Activated CD4-positive, alpha-beta T cell treated with anti-CD3 and anti-CD28 coated beads, Interleukin-2, amount 10 ng/mL, durations not matched to agents 7 days and 5 days (primary cell): Measurements from ENCODE around the gene RELN. TPM values are rescaled to one million over a fixed set of nuclear protein-coding genes. Genes with fewer than 3 reads are reported as not detected.
"Not testable (repeated sequence)": the region's sequence is repeated elsewhere in the genome, so short reads cannot be mapped to it uniquely, and the experiment has no call there.

Experiments used
- CTCF ChIA-PET: fragments of 350-600 bp; sonication (Branson Sonifier 250); formaldehyde crosslinking; loops from one replicate; lab custom pipeline; 2021; ENCODE audit warnings: antibody characterized with exemption; lab: Charles Lee
- POLR2A ChIA-PET: fragments of 350-600 bp; sonication (Branson Sonifier 250); formaldehyde crosslinking; loops from one replicate; lab custom pipeline; 2021; ENCODE audit warnings: antibody characterized with exemption; lab: Charles Lee
- DNase-seq: peaks from one replicate; pipeline ENCODE4 v3.0.0-alpha.2; 2020
- H3K27ac Mint-ChIP-seq: one replicate; pipeline ENCODE4 v1.8.0; 2021; ENCODE audit warnings: mild to moderate bottlenecking, moderate library complexity, mixed read lengths
- H3K27me3 Mint-ChIP-seq: one replicate; pipeline ENCODE4 v1.8.0; 2021; ENCODE audit warnings: mixed read lengths
- H3K36me3 Mint-ChIP-seq: one replicate; pipeline ENCODE4 v1.8.0; 2021; ENCODE audit warnings: low read depth, mixed read lengths
- H3K4me1 Mint-ChIP-seq: one replicate; pipeline ENCODE4 v1.8.0; 2021; ENCODE audit warnings: mixed read lengths
- H3K4me3 Mint-ChIP-seq: one replicate; pipeline ENCODE4 v1.8.0; 2021; ENCODE audit warnings: mild to moderate bottlenecking, moderate library complexity, mixed read lengths
- H3K9me3 Mint-ChIP-seq: one replicate; pipeline ENCODE4 v1.8.0; 2021; ENCODE audit warnings: mixed read lengths
- total RNA-seq, 2 experiments: library from RNA; stranded (reverse); gene quantifications; one replicate each; pipeline ENCODE4 v1.2.3, GENCODE V29; 2021

RELN gene
- total RNA-seq, 2 experiments from 2014 or later = not detected

- no peaks in the 10 kb centered on the region for H3K36me3 Mint-ChIP-seq
- no peak overlapping the region for H3K27ac Mint-ChIP-seq
- peaks cover 5% of the 10 kb centered on the region for H3K27me3 Mint-ChIP-seq
- H3K9me3 Mint-ChIP-seq = no peaks in the 10 kb centered on the region
- no peak for DNase-seq
- H3K4me3 Mint-ChIP-seq = no peak overlapping the region
- no peaks in the 10 kb centered on the region for H3K4me1 Mint-ChIP-seq
- CTCF ChIA-PET = no interaction called here
- POLR2A ChIA-PET = no interaction called here
Measured at GRCh38 chr7:103821092-103821491, 168.4 kb downstream of the RELN start.

DNA sequence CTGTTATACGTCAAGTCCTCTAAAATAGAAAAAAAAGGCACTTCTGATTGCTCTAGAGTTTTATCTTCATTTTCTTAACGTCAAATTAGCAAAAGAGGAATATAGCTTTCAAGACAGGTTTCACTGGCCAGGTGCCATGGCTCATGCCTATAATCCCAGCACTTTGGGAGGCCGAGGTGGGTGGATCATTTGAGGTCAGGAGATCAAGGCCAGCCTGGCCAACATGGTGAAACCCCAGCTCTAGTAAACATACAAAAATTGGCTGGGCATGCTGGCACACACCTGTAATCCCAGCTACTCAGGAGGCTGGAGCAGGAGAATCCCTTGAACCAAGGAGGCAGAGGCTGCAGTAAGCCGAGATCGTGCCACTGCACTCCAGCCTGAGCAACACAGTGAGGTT is 173.5 kb downstream of the RELN start:
- H3K4me3 Mint-ChIP-seq, H3K9me3 Mint-ChIP-seq, H3K27me3 Mint-ChIP-seq, H3K36me3 Mint-ChIP-seq, POLR2A ChIA-PET, H3K27ac Mint-ChIP-seq, DNase-seq, CTCF ChIA-PET: not testable (repeated sequence)
- H3K4me1 Mint-ChIP-seq = peaks cover 12% of the 10 kb centered on the region

DNA sequence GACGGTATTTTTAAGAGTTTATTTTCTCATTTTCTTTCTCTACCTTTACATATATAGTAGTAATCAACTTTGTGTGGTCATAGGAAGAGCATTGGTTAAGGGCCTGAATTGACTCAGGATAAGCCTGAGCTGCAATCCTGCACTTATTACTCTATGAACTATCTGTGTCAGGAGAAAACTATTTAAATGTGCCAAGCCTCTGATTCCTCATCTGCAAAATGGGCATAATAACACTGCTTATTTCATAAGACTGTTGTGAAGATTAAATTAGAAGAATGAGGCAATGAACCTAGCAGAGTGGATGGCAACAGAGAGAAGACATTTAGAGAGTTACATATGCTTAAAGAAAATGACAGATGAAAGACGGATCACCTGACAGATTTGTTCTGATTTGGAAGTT is 175.5 kb downstream of the RELN start:
- Mint-ChIP-seq H3K27ac (no peak overlapping the region), H3K27me3 (no peaks in the 10 kb centered on the region), H3K9me3 (no peaks in the 10 kb centered on the region), H3K4me1 (peaks cover 12% of the 10 kb centered on the region), H3K36me3 (no peaks in the 10 kb centered on the region), H3K4me3 (no peak overlapping the region)
- POLR2A ChIA-PET = no interaction called here
- no peak for DNase-seq
- CTCF ChIA-PET = no interaction called here

DNA sequence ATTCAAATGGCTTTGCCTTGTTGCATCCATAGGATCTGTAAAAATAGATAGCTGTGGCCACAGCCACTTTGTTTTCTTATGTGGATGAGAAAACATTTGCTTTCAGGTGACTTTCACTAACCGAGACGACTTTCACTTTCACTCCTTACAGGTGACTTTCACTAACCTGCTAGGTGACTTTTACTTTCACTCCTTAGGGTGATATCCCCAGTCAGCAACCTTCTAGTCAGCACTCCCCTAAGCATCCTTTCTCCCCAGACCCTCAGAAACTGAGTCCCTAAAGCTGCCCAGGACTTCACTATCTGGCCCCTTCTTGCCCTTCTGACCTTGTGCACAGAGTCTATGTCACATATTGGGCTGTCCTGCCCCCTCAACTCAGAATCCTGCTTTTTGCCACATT is 177.5 kb downstream of the RELN start:
- H3K27me3 Mint-ChIP-seq = no peaks in the 10 kb centered on the region
- POLR2A ChIA-PET = no interaction called here
- CTCF ChIA-PET = interaction anchor here (1.2 kb wide), 1 partner anchor 9 kb away, joined by 3 read pairs; no protein-coding TSS in a partner anchor
- no peak overlapping the region for H3K27ac Mint-ChIP-seq
- H3K4me1 Mint-ChIP-seq = peaks cover 12% of the 10 kb centered on the region
- H3K36me3 Mint-ChIP-seq = no peaks in the 10 kb centered on the region
- no peaks in the 10 kb centered on the region for H3K9me3 Mint-ChIP-seq
- no peak overlapping the region for H3K4me3 Mint-ChIP-seq
- DNase-seq = peak; percentile 35

DNA sequence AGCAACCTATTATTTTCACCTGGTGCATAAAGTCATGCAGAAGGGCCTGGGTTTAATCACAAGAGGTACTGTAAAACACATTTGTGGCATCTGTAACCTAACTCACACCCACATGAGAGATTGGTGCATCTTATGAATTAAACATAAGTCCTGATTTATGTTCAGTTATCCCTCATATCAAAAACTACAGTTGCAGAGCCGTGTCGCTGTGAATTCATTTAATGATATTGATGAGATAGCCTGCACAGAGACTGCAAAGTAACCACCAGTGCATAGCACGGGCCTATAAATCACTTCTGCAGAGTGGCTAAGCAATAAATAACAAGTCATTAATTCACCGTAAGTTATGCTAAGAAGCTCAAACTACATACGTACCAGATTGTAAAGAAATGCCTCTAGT is 178.2 kb downstream of the RELN start:
- Mint-ChIP-seq H3K27ac (no peak overlapping the region), H3K4me1 (peaks cover 12% of the 10 kb centered on the region), H3K4me3 (no peak overlapping the region), H3K36me3 (no peaks in the 10 kb centered on the region), H3K9me3 (no peaks in the 10 kb centered on the region), H3K27me3 (no peaks in the 10 kb centered on the region)
- ChIA-PET POLR2A (no interaction called here), CTCF (no interaction called here)
- DNase-seq = no peak

GRCh38 chr7:103810112-103810744 is 179.2 kb downstream of the RELN start:
- no peak for DNase-seq
- POLR2A ChIA-PET = no interaction called here
- H3K27me3 Mint-ChIP-seq = no peaks in the 10 kb centered on the region
- H3K9me3 Mint-ChIP-seq = no peaks in the 10 kb centered on the region
- peaks cover 12% of the 10 kb centered on the region for H3K4me1 Mint-ChIP-seq
- CTCF ChIA-PET = no interaction called here
- H3K4me3 Mint-ChIP-seq = no peak overlapping the region
- H3K36me3 Mint-ChIP-seq = no peaks in the 10 kb centered on the region
- H3K27ac Mint-ChIP-seq = no peak overlapping the region

- H3K4me1 Mint-ChIP-seq = peaks cover 12% of the 10 kb centered on the region
- H3K36me3 Mint-ChIP-seq = no peaks in the 10 kb centered on the region
- H3K27me3 Mint-ChIP-seq = no peaks in the 10 kb centered on the region
- DNase-seq = no peak
- ChIA-PET POLR2A (no interaction called here), CTCF (no interaction called here)
- H3K4me3 Mint-ChIP-seq = no peak overlapping the region
- no peaks in the 10 kb centered on the region for H3K9me3 Mint-ChIP-seq
- no peak overlapping the region for H3K27ac Mint-ChIP-seq
Measured at GRCh38 chr7:103809229-103809994, 180.0 kb downstream of the RELN start.

- no peak for DNase-seq
- no peaks in the 10 kb centered on the region for H3K4me1 Mint-ChIP-seq
- ChIA-PET POLR2A (no interaction called here), CTCF (no interaction called here)
- no peak overlapping the region for H3K27ac Mint-ChIP-seq
- no peaks in the 10 kb centered on the region for H3K9me3 Mint-ChIP-seq
- H3K36me3 Mint-ChIP-seq = no peaks in the 10 kb centered on the region
- no peak overlapping the region for H3K4me3 Mint-ChIP-seq
- no peaks in the 10 kb centered on the region for H3K27me3 Mint-ChIP-seq
Measured at GRCh38 chr7:103805346-103805745, 184.1 kb downstream of the RELN start.

DNA sequence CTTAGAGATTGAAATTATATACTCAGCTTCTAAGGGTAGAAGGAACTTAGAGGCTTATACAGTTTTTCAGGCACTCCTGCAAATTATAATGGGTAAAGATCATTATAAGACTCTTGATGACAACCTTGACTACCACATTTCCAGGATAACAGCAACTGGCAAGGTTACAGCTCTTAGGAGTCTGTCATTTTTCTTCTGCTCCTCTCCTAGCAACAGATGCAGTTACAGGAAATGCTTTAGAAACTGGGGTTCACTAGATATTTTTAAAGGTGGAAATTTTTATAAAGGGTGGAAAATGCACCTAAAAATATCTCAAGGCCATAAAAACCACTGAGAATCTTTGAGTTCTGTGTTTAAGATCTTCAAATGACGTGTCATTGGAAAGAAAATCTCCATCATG is 185.8 kb downstream of the RELN start:
- Mint-ChIP-seq H3K27me3 (no peaks in the 10 kb centered on the region), H3K9me3 (no peaks in the 10 kb centered on the region), H3K4me3 (no peak overlapping the region), H3K27ac (no peak overlapping the region), H3K36me3 (no peaks in the 10 kb centered on the region), H3K4me1 (no peaks in the 10 kb centered on the region)
- POLR2A ChIA-PET = no interaction called here
- CTCF ChIA-PET = interaction anchor here (1.0 kb wide), 1 partner anchor 9 kb away, joined by 3 read pairs; no protein-coding TSS in a partner anchor
- no peak for DNase-seq

DNA sequence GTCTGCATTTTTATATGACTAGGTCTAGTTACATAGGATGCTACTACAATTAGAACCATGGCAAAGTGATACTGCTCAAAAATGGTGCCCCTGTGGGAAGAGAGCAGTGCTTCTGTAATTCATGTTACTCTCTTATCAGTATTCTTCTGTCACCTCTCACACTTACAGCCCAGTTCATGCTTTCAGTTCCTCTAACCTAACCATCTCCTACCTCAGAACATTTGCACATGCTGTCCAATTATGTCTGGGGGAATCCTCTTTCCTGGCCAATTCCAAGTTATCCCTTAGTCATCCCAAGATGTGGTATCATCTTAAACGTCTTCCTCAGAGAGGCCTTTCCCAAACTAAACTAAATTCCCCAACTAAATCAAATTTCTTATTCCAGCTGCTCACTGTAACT is 190.2 kb downstream of the RELN start:
- CTCF ChIA-PET = no interaction called here
- Mint-ChIP-seq H3K4me3 (no peak overlapping the region), H3K4me1 (no peaks in the 10 kb centered on the region), H3K36me3 (no peaks in the 10 kb centered on the region), H3K9me3 (no peaks in the 10 kb centered on the region), H3K27me3 (no peaks in the 10 kb centered on the region), H3K27ac (no peak overlapping the region)
- POLR2A ChIA-PET = no interaction called here
- DNase-seq = no peak

DNA sequence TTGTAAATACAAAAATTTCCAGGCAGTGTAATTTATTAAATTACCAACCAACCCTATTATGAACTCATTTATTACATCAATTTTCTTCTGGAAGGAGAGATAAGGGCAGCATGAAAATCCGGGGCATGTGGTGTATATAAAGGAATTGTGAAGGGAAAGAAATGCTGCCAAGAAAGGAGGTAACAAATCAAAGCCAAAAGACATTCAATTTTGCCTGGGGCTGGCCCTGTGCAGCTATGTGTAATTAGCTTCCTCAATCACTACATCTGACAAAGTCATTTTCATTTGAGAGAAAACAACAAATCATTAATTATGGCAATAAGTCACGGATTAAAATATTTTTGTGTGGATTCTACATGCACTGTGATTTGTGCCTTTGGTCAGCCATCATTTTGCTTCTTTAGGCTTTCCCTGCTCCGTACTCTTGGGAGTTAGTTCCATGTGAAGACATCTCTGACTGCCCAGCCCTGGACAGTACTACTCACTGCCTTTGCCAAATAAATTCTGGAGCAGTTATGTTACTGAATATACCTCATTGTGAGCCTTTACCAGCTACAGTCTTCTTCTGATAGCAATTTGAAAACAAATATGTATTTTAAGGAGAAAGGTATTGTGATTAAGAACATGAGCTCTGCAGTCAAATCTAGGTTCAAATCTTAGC is 191.7 kb downstream of the RELN start:
- no peaks in the 10 kb centered on the region for H3K27me3 Mint-ChIP-seq

GRCh38 chr7:103796327-103796962 is 193.0 kb downstream of the RELN start:
- Mint-ChIP-seq H3K4me3 (no peak overlapping the region), H3K4me1 (no peaks in the 10 kb centered on the region), H3K9me3 (no peaks in the 10 kb centered on the region), H3K27ac (no peak overlapping the region), H3K27me3 (no peaks in the 10 kb centered on the region), H3K36me3 (no peaks in the 10 kb centered on the region)
- POLR2A ChIA-PET = no interaction called here
- no peak for DNase-seq
- CTCF ChIA-PET = no interaction called here

More for the DNA sequence above, 191.7 kb downstream of the RELN start:
- H3K4me1 Mint-ChIP-seq = no peaks in the 10 kb centered on the region
- ChIA-PET CTCF (no interaction called here), POLR2A (no interaction called here)
- H3K27ac Mint-ChIP-seq = no peak overlapping the region
- DNase-seq = no peak
- no peaks in the 10 kb centered on the region for H3K36me3 Mint-ChIP-seq
- H3K9me3 Mint-ChIP-seq = no peaks in the 10 kb centered on the region
- no peak overlapping the region for H3K4me3 Mint-ChIP-seq

DNA sequence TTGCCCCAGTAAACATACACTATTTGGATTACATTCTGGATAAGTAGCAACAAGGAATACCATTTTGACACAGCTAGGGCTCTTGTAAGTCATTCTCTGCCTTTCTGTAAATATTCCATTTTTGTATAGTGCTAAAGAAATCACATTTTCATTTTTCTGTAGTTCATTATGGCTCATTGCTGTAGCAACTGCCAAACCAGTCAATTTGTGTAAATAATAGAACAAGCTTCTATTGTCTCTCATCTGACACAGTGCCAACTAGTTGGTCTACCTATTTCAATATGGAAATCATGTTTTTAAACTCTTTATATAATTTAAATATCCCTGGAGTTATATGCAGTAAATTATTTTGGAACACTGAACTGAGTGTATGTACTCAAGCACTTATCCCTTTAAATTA is 193.7 kb downstream of the RELN start:
- no peaks in the 10 kb centered on the region for H3K4me1 Mint-ChIP-seq
- H3K4me3 Mint-ChIP-seq = no peak overlapping the region
- ChIA-PET CTCF (no interaction called here), POLR2A (no interaction called here)
- no peak overlapping the region for H3K27ac Mint-ChIP-seq
- DNase-seq = no peak
- H3K9me3 Mint-ChIP-seq = no peaks in the 10 kb centered on the region
- H3K36me3 Mint-ChIP-seq = no peaks in the 10 kb centered on the region
- no peaks in the 10 kb centered on the region for H3K27me3 Mint-ChIP-seq
